Measurements from ENCODE around the gene HAPLN1. TPM values are rescaled to one million over a fixed set of nuclear protein-coding genes. Genes with fewer than 3 reads are reported as not detected.

The HAPLN1 gene
- polyA plus RNA-seq, 1 donor from 2014 or later: 0.10 TPM

DNA sequence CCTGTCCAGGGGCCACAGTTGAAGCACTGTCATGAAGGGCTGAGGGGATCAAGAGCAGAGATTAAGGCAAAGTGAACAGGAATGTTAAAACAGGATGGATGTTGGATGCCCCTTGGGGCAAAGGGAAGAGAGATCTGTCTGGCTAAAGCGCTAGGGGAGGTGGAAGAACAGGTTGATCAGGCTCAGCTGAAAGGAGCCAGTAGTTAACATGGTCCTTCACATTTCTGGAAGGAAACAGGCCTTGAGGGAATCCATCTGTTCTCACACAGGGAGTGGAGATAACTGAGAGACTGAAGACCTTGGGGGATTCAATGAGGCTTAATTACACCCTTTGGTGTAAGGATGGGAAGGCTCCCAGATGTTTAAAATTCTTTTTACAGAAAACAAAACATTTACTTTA, 5.8 kb downstream of the HAPLN1 start:
- Histone ChIP-seq H2AFZ (ENCODE audit: low read depth, low read length) (no peak overlapping the region), H3K4me2 (ENCODE audit: low read length) (no peak overlapping the region)

GRCh38 chr5:83711982-83712601, 8.6 kb downstream of the HAPLN1 start:
- Histone ChIP-seq H3K9ac (ENCODE audit: low read length) (no peak overlapping the region), H3K9me3 (ENCODE audit: low read length) (no peaks in the 10 kb centered on the region), H3K27ac (ENCODE audit: low read length) (no peak overlapping the region), H3K36me3 (ENCODE audit: insufficient read depth, low read length) (no peaks in the 10 kb centered on the region), H4K20me1 (ENCODE audit: insufficient read depth) (no peaks in the 10 kb centered on the region), H3K4me2 (ENCODE audit: low read length) (no peak overlapping the region), H3F3A (ENCODE audit: insufficient read depth, low read length, poor library complexity, severe bottlenecking) (no peaks in the 10 kb centered on the region), H3K4me3 (ENCODE audit: low read length) (no peak overlapping the region), H2AFZ (ENCODE audit: low read depth, low read length) (no peak overlapping the region), H3K27me3 (ENCODE audit: insufficient read depth, low read depth, low read length) (no peaks in the 10 kb centered on the region), H3K79me2 (replicated peaks; ENCODE audit: insufficient read depth, low read length) (no peaks in the 10 kb centered on the region), H3K9me2 (ENCODE audit: insufficient read depth, low read length) (no peaks in the 10 kb centered on the region)
- TF ChIP-seq CTCF (IDR thresholded peaks at IDR 0.05; ENCODE audit: poor library complexity, severe bottlenecking): peak; percentile 67
- peak; percentile 59 for TF ChIP-seq RAD21 (conservative IDR thresholded peaks at IDR 0.05)
- TF ChIP-seq EP300 (conservative IDR thresholded peaks at IDR 0.05; ENCODE audit: poor library complexity, severe bottlenecking): no peak
- TF ChIP-seq SMC3 (conservative IDR thresholded peaks at IDR 0.05; ENCODE audit: poor library complexity): peak; percentile 70

More for the DNA sequence above, 5.8 kb downstream of the HAPLN1 start:
- H3K36me3 ChIP-seq (ENCODE audit: insufficient read depth, low read length): no peaks in the 10 kb centered on the region
- TF ChIP-seq POLR2AphosphoS5 (IDR thresholded peaks at IDR 0.05) (no peak), MXI1 (conservative IDR thresholded peaks at IDR 0.05; ENCODE audit: poor library complexity, severe bottlenecking) (no peak), CTCF (IDR thresholded peaks at IDR 0.05; ENCODE audit: poor library complexity, severe bottlenecking) (no peak), EZH2 (IDR thresholded peaks at IDR 0.05; ENCODE audit: borderline replicate concordance, insufficient read depth, low read length, poor library complexity, severe bottlenecking) (no peak)
- TF ChIP-seq, protein P1, sequence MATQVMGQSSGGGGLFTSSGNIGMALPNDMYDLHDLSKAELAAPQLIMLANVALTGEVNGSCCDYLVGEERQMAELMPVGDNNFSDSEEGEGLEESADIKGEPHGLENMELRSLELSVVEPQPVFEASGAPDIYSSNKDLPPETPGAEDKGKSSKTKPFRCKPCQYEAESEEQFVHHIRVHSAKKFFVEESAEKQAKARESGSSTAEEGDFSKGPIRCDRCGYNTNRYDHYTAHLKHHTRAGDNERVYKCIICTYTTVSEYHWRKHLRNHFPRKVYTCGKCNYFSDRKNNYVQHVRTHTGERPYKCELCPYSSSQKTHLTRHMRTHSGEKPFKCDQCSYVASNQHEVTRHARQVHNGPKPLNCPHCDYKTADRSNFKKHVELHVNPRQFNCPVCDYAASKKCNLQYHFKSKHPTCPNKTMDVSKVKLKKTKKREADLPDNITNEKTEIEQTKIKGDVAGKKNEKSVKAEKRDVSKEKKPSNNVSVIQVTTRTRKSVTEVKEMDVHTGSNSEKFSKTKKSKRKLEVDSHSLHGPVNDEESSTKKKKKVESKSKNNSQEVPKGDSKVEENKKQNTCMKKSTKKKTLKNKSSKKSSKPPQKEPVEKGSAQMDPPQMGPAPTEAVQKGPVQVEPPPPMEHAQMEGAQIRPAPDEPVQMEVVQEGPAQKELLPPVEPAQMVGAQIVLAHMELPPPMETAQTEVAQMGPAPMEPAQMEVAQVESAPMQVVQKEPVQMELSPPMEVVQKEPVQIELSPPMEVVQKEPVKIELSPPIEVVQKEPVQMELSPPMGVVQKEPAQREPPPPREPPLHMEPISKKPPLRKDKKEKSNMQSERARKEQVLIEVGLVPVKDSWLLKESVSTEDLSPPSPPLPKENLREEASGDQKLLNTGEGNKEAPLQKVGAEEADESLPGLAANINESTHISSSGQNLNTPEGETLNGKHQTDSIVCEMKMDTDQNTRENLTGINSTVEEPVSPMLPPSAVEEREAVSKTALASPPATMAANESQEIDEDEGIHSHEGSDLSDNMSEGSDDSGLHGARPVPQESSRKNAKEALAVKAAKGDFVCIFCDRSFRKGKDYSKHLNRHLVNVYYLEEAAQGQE (IDR thresholded peaks at IDR 0.05; ENCODE audit: borderline replicate concordance): no peak
- H3K9me3 ChIP-seq (ENCODE audit: low read length): no peaks in the 10 kb centered on the region
- H3K27me3 ChIP-seq (ENCODE audit: insufficient read depth, low read depth, low read length): no peaks in the 10 kb centered on the region
- no peaks in the 10 kb centered on the region for H3K9me2 ChIP-seq (ENCODE audit: insufficient read depth, low read length)
- no peaks in the 10 kb centered on the region for H4K20me1 ChIP-seq (ENCODE audit: insufficient read depth)
- no peak overlapping the region for H3K9ac ChIP-seq (ENCODE audit: low read length)
- H3K27ac ChIP-seq (ENCODE audit: low read length): no peak overlapping the region
- H3F3A ChIP-seq (ENCODE audit: insufficient read depth, low read length, poor library complexity, severe bottlenecking): no peaks in the 10 kb centered on the region
- no peaks in the 10 kb centered on the region for H3K79me2 ChIP-seq (replicated peaks; ENCODE audit: insufficient read depth, low read length)
- no peak overlapping the region for H3K4me3 ChIP-seq (ENCODE audit: low read length)

Data from neural cell (in vitro differentiated cells).